SIG-M5 treated with dmso at 0.1 percent for 504 hours (cell line): Measurements from ENCODE around the gene HSPBAP1.
"Not testable (repeated sequence)": the region's sequence is repeated elsewhere in the genome, so short reads cannot be mapped to it uniquely, and the experiment has no call there.

Source experiments
- DNase-seq: peaks from one replicate; lab custom pipeline; 2025; ENCODE audit not compliant: unreplicated experiment; lab: John Stamatoyannopoulos, UW

Gene HSPBAP1

GRCh38 chr3:122785231-122785630 lies 8.4 kb downstream of the HSPBAP1 start:
- DNase-seq: no peak

- no peak for DNase-seq
Observed at GRCh38 chr3:122784436-122784835, 9.2 kb downstream of the HSPBAP1 start.

GRCh38 chr3:122782804-122783203 lies 10.8 kb downstream of the HSPBAP1 start:
- no peak for DNase-seq

- no peak for DNase-seq
Observed at GRCh38 chr3:122777563-122777962, 16.1 kb downstream of the HSPBAP1 start.

- DNase-seq: no peak
Observed at GRCh38 chr3:122776675-122777468, 16.8 kb downstream of the HSPBAP1 start.

- no peak for DNase-seq
Observed at GRCh38 chr3:122774564-122774963, 19.1 kb downstream of the HSPBAP1 start.

- DNase-seq: no peak
Observed at GRCh38 chr3:122773944-122774509, 19.6 kb downstream of the HSPBAP1 start.

- no peak for DNase-seq
Observed at GRCh38 chr3:122772827-122773226, 20.8 kb downstream of the HSPBAP1 start.

GRCh38 chr3:122770521-122771202 lies 23.0 kb downstream of the HSPBAP1 start:
- DNase-seq: no peak

- no peak for DNase-seq
Observed at GRCh38 chr3:122767540-122768372, 25.9 kb downstream of the HSPBAP1 start.

GRCh38 chr3:122766430-122766829 lies 27.2 kb downstream of the HSPBAP1 start:
- no peak for DNase-seq

GRCh38 chr3:122760453-122761271 lies 33.0 kb downstream of the HSPBAP1 start:
- DNase-seq: no peak

- DNase-seq: no peak
Observed at GRCh38 chr3:122758877-122759560, 34.6 kb downstream of the HSPBAP1 start.

- no peak for DNase-seq
Observed at GRCh38 chr3:122755491-122755890, 38.1 kb downstream of the HSPBAP1 start.

- no peak for DNase-seq
Observed at GRCh38 chr3:122754929-122755328, 38.7 kb downstream of the HSPBAP1 start.

GRCh38 chr3:122748347-122748746 lies 45.3 kb downstream of the HSPBAP1 start:
- DNase-seq: no peak

- not testable (repeated sequence) for DNase-seq
Observed at GRCh38 chr3:122747295-122747694, 46.3 kb downstream of the HSPBAP1 start.

- DNase-seq: no peak
Observed at GRCh38 chr3:122745369-122746021, 48.1 kb downstream of the HSPBAP1 start.

GRCh38 chr3:122743581-122744120 lies 50.0 kb downstream of the HSPBAP1 start:
- DNase-seq: no peak
